IMR-90 (cell line): ENCODE results near the gene DDAH2. TPM values are rescaled to one million over a fixed set of nuclear protein-coding genes. Genes with fewer than 3 reads are reported as not detected.

ENCODE experiments used
- ATAC-seq: fragments of 200-7000 bp; cut with Tn5 transposase; 2 replicates; pipeline ENCODE4 v1.9.1; 2020; ENCODE audit warnings: low read depth, mild to moderate bottlenecking, moderate library complexity
- BruUV-seq: library from RNA; stranded (reverse); fragments of 400-500 nt; replicated peaks from 2 replicates; lab custom pipeline; 2021; lab: Mats Ljungman, UMichigan
- CTCF ChIA-PET: fragments of 300-600 bp; formaldehyde crosslinking; extraction: SDS; loops from one replicate; lab custom pipeline; 2021; ENCODE audit warnings: antibody characterized with exemption; lab: Yijun Ruan, JAX
- POLR2A ChIA-PET: fragments of 300-600 bp; sonication (Branson Sonifier 250); formaldehyde crosslinking; loops from one replicate; lab custom pipeline; 2022; ENCODE audit warnings: antibody characterized with exemption; ENCODE audit not compliant: unreplicated experiment; lab: Charles Lee
- DNase-seq: peaks from one replicate; pipeline ENCODE4 v3.0.0; 2013
- H2AFZ ChIP-seq: replicated peaks from 2 replicates; pipeline ENCODE3; 2013; ENCODE audit warnings: low read length, mild to moderate bottlenecking; ENCODE audit not compliant: poor library complexity
- H2AK5ac ChIP-seq: 2 replicates; pipeline ENCODE4 v1.6.1; 2013; ENCODE audit warnings: low read depth, low read length, inconsistent platforms
- H2AK9ac ChIP-seq: replicated peaks from 2 replicates; pipeline ENCODE3; 2013; ENCODE audit warnings: mild to moderate bottlenecking, low read depth, low read length, moderate library complexity; ENCODE audit not compliant: poor library complexity
- H2BK120ac ChIP-seq: 2 replicates; pipeline ENCODE4 v1.6.1; 2013; ENCODE audit warnings: low read depth, low read length, inconsistent platforms
- H2BK15ac ChIP-seq: 3 replicates; pipeline ENCODE4 v1.6.1; 2013; ENCODE audit warnings: low read depth, low read length, inconsistent platforms
- H2BK20ac ChIP-seq: 2 replicates; pipeline ENCODE4 v1.6.1; 2013; ENCODE audit warnings: low read depth, mild to moderate bottlenecking, inconsistent platforms, low read length, moderate library complexity
- H2BK5ac ChIP-seq: 2 replicates; pipeline ENCODE4 v1.6.1; 2013; ENCODE audit warnings: mild to moderate bottlenecking, low read depth, low read length, inconsistent platforms; ENCODE audit not compliant: poor library complexity, severe bottlenecking
- H3K14ac ChIP-seq: replicated peaks from 2 replicates; pipeline ENCODE4 v1.6.1; 2013; ENCODE audit warnings: low read depth, low read length, inconsistent platforms
- H3K18ac ChIP-seq: 2 replicates; pipeline ENCODE4 v1.6.1; 2013; ENCODE audit warnings: low read depth, low read length, control low read depth
- H3K23ac ChIP-seq: 2 replicates; pipeline ENCODE4 v1.6.1; 2013; ENCODE audit warnings: low read depth, low read length, inconsistent platforms
- H3K27ac ChIP-seq: 2 replicates; pipeline ENCODE4 v1.5.1; 2013; ENCODE audit warnings: mild to moderate bottlenecking, control low read depth, low read length; ENCODE audit not compliant: insufficient read depth
- H3K27me3 ChIP-seq: 2 replicates; pipeline ENCODE4 v1.6.1; 2013; ENCODE audit warnings: low read length; ENCODE audit not compliant: control insufficient read depth, insufficient read depth
- H3K36me3 ChIP-seq: 2 replicates; pipeline ENCODE4 v1.6.1; 2013; ENCODE audit warnings: low read length, mixed read lengths; ENCODE audit not compliant: control insufficient read depth, insufficient read depth
- H3K4ac ChIP-seq: 2 replicates; pipeline ENCODE4 v1.6.1; 2013; ENCODE audit warnings: low read depth, low read length, inconsistent platforms
- H3K4me1 ChIP-seq: 2 replicates; pipeline ENCODE4 v1.6.1; 2013; ENCODE audit warnings: low read length, mixed read lengths; ENCODE audit not compliant: control insufficient read depth, insufficient read depth
- H3K4me2 ChIP-seq: 2 replicates; pipeline ENCODE4 v1.6.1; 2013; ENCODE audit warnings: low read depth, mild to moderate bottlenecking, control low read depth, low read length, moderate library complexity
- H3K4me3 ChIP-seq: 2 replicates; pipeline ENCODE4 v1.5.1; 2013; ENCODE audit warnings: low read depth, mild to moderate bottlenecking, control low read depth, low read length, moderate library complexity; ENCODE audit not compliant: insufficient read depth
- H3K56ac ChIP-seq: 2 replicates; pipeline ENCODE4 v1.6.1; 2013; ENCODE audit warnings: low read length, inconsistent platforms; ENCODE audit not compliant: insufficient read depth; ENCODE audit errors: extremely low read depth
- H3K79me1 ChIP-seq, 2 experiments: 2 replicates each; pipeline ENCODE4 v1.6.1; 2013; ENCODE audit warnings: low read length in 2 of 2, inconsistent platforms in 1 of 2, low read depth in 1 of 2
- H3K9ac ChIP-seq: 2 replicates; pipeline ENCODE4 v1.6.1; 2013; ENCODE audit warnings: low read depth, low read length, control low read depth
- H3K9me1 ChIP-seq: 2 replicates; pipeline ENCODE4 v1.6.1; 2013; ENCODE audit warnings: low read length, inconsistent platforms; ENCODE audit not compliant: insufficient read depth
- H3K9me3 ChIP-seq: 2 replicates; pipeline ENCODE4 v1.6.1; 2013; ENCODE audit warnings: low read length; ENCODE audit not compliant: control insufficient read depth, insufficient read depth
- H4K20me1 ChIP-seq: 2 replicates; pipeline ENCODE4 v1.6.1; 2013; ENCODE audit warnings: low read length, inconsistent platforms; ENCODE audit not compliant: insufficient read depth
- H4K5ac ChIP-seq: 2 replicates; pipeline ENCODE4 v1.6.1; 2013; ENCODE audit warnings: mild to moderate bottlenecking, low read depth, low read length, control low read depth
- H4K8ac ChIP-seq, 2 experiments: 2 replicates each; pipeline ENCODE4 v1.6.1; 2013; ENCODE audit warnings: low read depth in 2 of 2, low read length in 2 of 2, control low read depth in 1 of 2, inconsistent platforms in 1 of 2
- H4K91ac ChIP-seq: 2 replicates; pipeline ENCODE4 v1.6.1; 2013; ENCODE audit warnings: low read depth, low read length, inconsistent platforms; ENCODE audit not compliant: insufficient read depth
- FOS ChIP-seq: fragments of 150-350 bp; IDR thresholded peaks from 2 replicates; pipeline ENCODE4 v1.6.1; 2016; ENCODE audit warnings: low read depth, low read length
- WGBS, 2 experiments: methylation state at CpG; one replicate each; pipeline versions ENCODE4 v1.1.5 to v1.1.7; 2013; ENCODE audit warnings: missing lambda C conversion rate in 2 of 2; ENCODE audit not compliant: insufficient read length in 1 of 2; ENCODE audit errors: extremely low coverage in 2 of 2; 5-methylcytosine and 5-hydroxymethylcytosine counted together
- dilution Hi-C: fragments of 300-500 bp; cut with HindIII; formaldehyde crosslinking; loops from one replicate; pipeline ENCODE4 v1.14.3; 2018; ENCODE audit warnings: low sequenced_read_pairs; ENCODE audit not compliant: unreplicated experiment
- in situ Hi-C: fragments of 300-500 bp; cut with MboI; formaldehyde crosslinking; loops from 3 replicates; pipeline ENCODE4 v1.14.3; 2019; ENCODE audit warnings: low sequenced_read_pairs, inconsistent platforms, mixed read lengths
- intact Hi-C: fragments of 100-400 bp; cut with micrococcal nuclease; formaldehyde crosslinking; loops from 2 replicates; pipeline ENCODE4 v1.10.0; 2022
- polyA plus RNA-seq, 3 experiments: library from polyadenylated mRNA; depleted of rRNA; stranded (reverse); fragments of >200 nt; gene quantifications; 2 replicates each; pipeline ENCODE4 v1.2.3, GENCODE V29; 2012; ENCODE audit warnings: low replicate concordance in 1 of 3
- total RNA-seq: library from RNA; depleted of rRNA; stranded (reverse); fragments of >200 nt; gene quantifications from 2 replicates; pipeline ENCODE4 v1.2.3, GENCODE V29; 2012
- TF ChIP-seq, protein P1 (sequence below): conservative IDR thresholded peaks from 2 replicates; pipeline ENCODE4 v1.5.1; 2012; ENCODE audit warnings: mild to moderate bottlenecking, low read depth, low read length, improper control_type of control experiment

Gene DDAH2
- total and polyA plus RNA-seq, 2 of the 4 experiments (the other 2 are of a cell fraction): 40.7 to 57.9 TPM

DNA sequence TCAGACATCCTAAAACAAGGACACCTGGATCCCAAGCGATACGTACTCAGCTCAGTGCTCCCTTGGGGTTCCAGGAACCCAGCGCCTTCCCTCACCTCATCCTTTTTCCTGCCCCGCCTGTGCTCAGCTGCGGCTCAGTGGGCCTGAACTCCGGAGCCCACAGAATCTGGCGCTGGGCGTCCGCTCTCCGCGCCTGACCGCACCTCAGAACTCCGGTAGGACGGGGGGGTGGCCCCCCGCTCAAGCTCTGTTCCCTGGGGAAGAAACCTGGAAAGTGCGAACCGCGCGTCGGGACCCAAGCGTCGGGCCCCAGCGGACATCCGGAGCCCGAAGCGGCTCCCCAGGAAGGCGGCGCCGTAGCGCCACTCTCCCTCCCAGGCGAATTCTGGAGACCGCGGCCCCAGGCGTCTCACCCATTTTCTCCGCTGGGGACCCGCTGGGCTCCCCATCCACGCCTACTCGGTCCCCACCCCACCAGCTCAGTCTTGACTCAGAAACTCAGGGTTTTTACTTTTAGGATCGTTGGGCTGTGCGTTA, 47.9 kb downstream of the DDAH2 start:
- peak overlapping the region; percentile 93 for H2AFZ ChIP-seq
- peak overlapping the region; percentile 42 for H3K27ac ChIP-seq
- DNase-seq (peak; percentile 22), ATAC-seq (peak; percentile 46)
- intact Hi-C loops (loop anchor here (2.0 kb wide), 1 partner anchor 48 kb away; the partner anchor contains the start of gene DDAH2), in situ Hi-C loops (loop anchor here (10.0 kb wide), 2 partner anchors 154 to 264 kb away; partner anchors contain the start of gene CFB), dilution Hi-C loops (no loop called here)
- peak overlapping the region; percentile 38; the same call in 1 of the 3 replicates for H2BK15ac ChIP-seq
- H4K91ac ChIP-seq: peak overlapping the region; percentile 69
- peak overlapping the region; percentile 84 for H2AK9ac ChIP-seq
- H3K4ac ChIP-seq: peak overlapping the region; percentile 62
- peak overlapping the region; percentile 27 for H3K4me3 ChIP-seq
- no peak overlapping the region for H3K56ac ChIP-seq
- POLR2A ChIA-PET: interaction anchor here (0.6 kb wide), 2 partner anchors 270 to 495 kb away, joined by 3 to 5 read pairs; partner anchors contain the start of gene AGPAT1
- no peaks in the 10 kb centered on the region for H4K20me1 ChIP-seq
- H3K23ac ChIP-seq: peak overlapping the region; percentile 47; the same call in 1 of the 2 replicates
- peak overlapping the region; percentile 82 for H4K5ac ChIP-seq
- no peaks in the 10 kb centered on the region for H3K27me3 ChIP-seq
- peak overlapping the region; percentile 79 for H3K4me2 ChIP-seq
- H3K9me3 ChIP-seq: no peaks in the 10 kb centered on the region
- H2BK20ac ChIP-seq: no peak overlapping the region
- CTCF ChIA-PET: interaction anchor here (0.6 to 0.8 kb wide), 4 partner anchors 15 to 627 kb away, joined by 3 read pairs; partner anchors contain the start of gene DDAH2
- H3K79me1 ChIP-seq: no peaks in the 10 kb centered on the region
- no TSS peak for BruUV-seq
- WGBS, 2 experiments: 5% methylated on average over 23 of the region's 40 CpGs; no CpG with 5 or more reads in 1 of the 2 experiments
- peak overlapping the region; percentile 40; the same call in 1 of the 2 replicates for H3K18ac ChIP-seq
- peaks cover 1% of the 10 kb centered on the region for H3K36me3 ChIP-seq
- H3K4me1 ChIP-seq: peaks cover 12% of the 10 kb centered on the region
- H3K9me1 ChIP-seq: 0 out of 2 replicates have a peak, but pooled peaks cover 5% of the 10 kb centered on the region
- peak overlapping the region; percentile 26 for H3K14ac ChIP-seq
- H2BK5ac ChIP-seq: peak overlapping the region; percentile 6
- H3K9ac ChIP-seq: peak overlapping the region; percentile 53
- H2AK5ac ChIP-seq: 0 out of 2 replicates have a peak overlapping the region, but pooled peaks have one; percentile 32
- peak overlapping the region; percentile 33; the same call in 1 of the 2 replicates for H2BK120ac ChIP-seq
- peak overlapping the region; percentile 68 to 78 for H4K8ac ChIP-seq
- TF ChIP-seq, protein P1, sequence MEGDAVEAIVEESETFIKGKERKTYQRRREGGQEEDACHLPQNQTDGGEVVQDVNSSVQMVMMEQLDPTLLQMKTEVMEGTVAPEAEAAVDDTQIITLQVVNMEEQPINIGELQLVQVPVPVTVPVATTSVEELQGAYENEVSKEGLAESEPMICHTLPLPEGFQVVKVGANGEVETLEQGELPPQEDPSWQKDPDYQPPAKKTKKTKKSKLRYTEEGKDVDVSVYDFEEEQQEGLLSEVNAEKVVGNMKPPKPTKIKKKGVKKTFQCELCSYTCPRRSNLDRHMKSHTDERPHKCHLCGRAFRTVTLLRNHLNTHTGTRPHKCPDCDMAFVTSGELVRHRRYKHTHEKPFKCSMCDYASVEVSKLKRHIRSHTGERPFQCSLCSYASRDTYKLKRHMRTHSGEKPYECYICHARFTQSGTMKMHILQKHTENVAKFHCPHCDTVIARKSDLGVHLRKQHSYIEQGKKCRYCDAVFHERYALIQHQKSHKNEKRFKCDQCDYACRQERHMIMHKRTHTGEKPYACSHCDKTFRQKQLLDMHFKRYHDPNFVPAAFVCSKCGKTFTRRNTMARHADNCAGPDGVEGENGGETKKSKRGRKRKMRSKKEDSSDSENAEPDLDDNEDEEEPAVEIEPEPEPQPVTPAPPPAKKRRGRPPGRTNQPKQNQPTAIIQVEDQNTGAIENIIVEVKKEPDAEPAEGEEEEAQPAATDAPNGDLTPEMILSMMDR: peak; percentile 17; the same call in 1 of the 2 replicates
- no peak for TF ChIP-seq FOS
